GM12874 (cell line): ENCODE results near the gene CPE.

Experiments
- TF ChIP-seq, protein P1 (sequence below): IDR thresholded peaks from 2 replicates; pipeline ENCODE4 v1.5.1; 2011; ENCODE audit warnings: low read depth, mild to moderate bottlenecking, control low read depth, low read length, moderate library complexity; ENCODE audit not compliant: insufficient read depth

The CPE gene

GRCh38 chr4:165450871-165451270 is 72.1 kb downstream of the CPE start:
- TF ChIP-seq, protein P1, sequence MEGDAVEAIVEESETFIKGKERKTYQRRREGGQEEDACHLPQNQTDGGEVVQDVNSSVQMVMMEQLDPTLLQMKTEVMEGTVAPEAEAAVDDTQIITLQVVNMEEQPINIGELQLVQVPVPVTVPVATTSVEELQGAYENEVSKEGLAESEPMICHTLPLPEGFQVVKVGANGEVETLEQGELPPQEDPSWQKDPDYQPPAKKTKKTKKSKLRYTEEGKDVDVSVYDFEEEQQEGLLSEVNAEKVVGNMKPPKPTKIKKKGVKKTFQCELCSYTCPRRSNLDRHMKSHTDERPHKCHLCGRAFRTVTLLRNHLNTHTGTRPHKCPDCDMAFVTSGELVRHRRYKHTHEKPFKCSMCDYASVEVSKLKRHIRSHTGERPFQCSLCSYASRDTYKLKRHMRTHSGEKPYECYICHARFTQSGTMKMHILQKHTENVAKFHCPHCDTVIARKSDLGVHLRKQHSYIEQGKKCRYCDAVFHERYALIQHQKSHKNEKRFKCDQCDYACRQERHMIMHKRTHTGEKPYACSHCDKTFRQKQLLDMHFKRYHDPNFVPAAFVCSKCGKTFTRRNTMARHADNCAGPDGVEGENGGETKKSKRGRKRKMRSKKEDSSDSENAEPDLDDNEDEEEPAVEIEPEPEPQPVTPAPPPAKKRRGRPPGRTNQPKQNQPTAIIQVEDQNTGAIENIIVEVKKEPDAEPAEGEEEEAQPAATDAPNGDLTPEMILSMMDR = no peak

GRCh38 chr4:165454426-165454825 is 75.6 kb downstream of the CPE start:
- TF ChIP-seq, protein P1 = no peak

GRCh38 chr4:165457793-165458192 is 79.0 kb downstream of the CPE start:
- TF ChIP-seq, protein P1 = no peak

DNA sequence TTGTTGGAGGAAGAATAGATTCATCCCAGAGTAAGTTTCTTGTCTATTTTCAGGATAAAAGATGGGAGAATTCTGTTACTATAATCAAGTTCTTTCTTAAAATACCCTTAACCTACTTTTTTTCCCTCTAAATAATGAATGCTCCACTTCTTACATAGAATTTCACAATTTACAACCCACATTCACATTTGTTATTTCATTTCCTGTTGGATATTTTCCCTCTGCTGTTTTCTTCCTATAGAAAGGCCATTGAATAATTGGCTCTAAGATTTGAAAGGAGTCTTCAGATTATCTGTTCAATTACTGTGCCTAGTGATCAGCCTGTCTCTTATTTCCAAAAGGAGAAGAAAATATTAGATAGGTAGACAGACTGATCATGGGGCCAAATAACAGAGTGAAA is 79.7 kb downstream of the CPE start:
- TF ChIP-seq, protein P1 = no peak

- TF ChIP-seq, protein P1 = no peak
Observed at GRCh38 chr4:165461159-165461821, 82.5 kb downstream of the CPE start.

- TF ChIP-seq, protein P1 = no peak
Observed at GRCh38 chr4:165462009-165462408, 83.2 kb downstream of the CPE start.

DNA sequence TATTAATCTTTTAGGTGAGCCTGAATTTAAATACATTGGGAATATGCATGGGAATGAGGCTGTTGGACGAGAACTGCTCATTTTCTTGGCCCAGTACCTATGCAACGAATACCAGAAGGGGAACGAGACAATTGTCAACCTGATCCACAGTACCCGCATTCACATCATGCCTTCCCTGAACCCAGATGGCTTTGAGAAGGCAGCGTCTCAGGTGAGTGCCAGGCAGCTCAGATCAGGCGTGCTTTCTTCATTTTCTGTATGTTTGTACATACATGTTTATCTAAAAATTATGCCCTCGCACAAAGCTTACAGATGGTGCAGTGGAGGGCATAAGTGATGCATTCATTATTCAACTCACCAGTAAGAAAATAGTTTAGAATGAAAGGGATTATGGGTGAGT is 85.6 kb downstream of the CPE start:
- TF ChIP-seq, protein P1 = no peak
